Upper lobe of left lung (tissue), 6 donors: ENCODE measurements around the gene CD70. TPM values are rescaled to one million over a fixed set of nuclear protein-coding genes. Genes with fewer than 3 reads are reported as not detected.
"Not testable (repeated sequence)": the region's sequence is repeated elsewhere in the genome, so short reads cannot be mapped to it uniquely, and the experiment has no call there.

Source experiments
- ATAC-seq, 2 donors: fragments of 200-7000 bp; cut with Tn5 transposase; one replicate each; pipeline ENCODE4 v1.9.1; 2022; ENCODE audit warnings: mild to moderate bottlenecking in 2 of 2, moderate library complexity in 2 of 2; ENCODE audit not compliant: low FRiP score in 2 of 2
- DNase-seq, 2 donors: peaks; one replicate each; pipeline ENCODE4 v3.0.0-alpha.2; 2019 to 2020
- H3K27ac ChIP-seq, 4 donors: fragments of 200-600 bp; sonication (generic); one replicate each; pipeline ENCODE4 v1.5.1; 2016 to 2019
- H3K27me3 ChIP-seq, 4 donors: fragments of 200-600 bp; sonication (generic); one replicate each; pipeline ENCODE4 v1.5.1; 2017 to 2019
- H3K36me3 ChIP-seq, 4 donors: fragments of 200-600 bp; sonication (generic); one replicate each; pipeline ENCODE4 v1.5.1; 2016 to 2019
- H3K4me1 ChIP-seq, 4 donors: fragments of 200-600 bp; sonication (generic); one replicate each; pipeline ENCODE4 v1.5.1; 2018 to 2019
- H3K4me3 ChIP-seq, 4 donors: fragments of 200-600 bp; sonication (generic); one replicate each; pipeline ENCODE4 v1.5.1; 2017 to 2019; ENCODE audit warnings: mild to moderate bottlenecking in 2 of 4, moderate library complexity in 1 of 4
- H3K9me3 ChIP-seq, 4 donors: fragments of 200-600 bp; sonication (generic); one replicate each; pipeline ENCODE4 v1.5.1; 2018 to 2019
- EP300 ChIP-seq, 4 donors: sonication (generic); formaldehyde crosslinking; IDR thresholded peaks; one replicate each; pipeline ENCODE4 v1.5.1; 2017; ENCODE audit warnings: antibody characterized with exemption in 4 of 4, control low read depth in 2 of 4
- POLR2A ChIP-seq, 4 donors: fragments of 450-650 bp; IDR thresholded peaks; one replicate each; pipeline ENCODE4 v1.5.1; 2016 to 2017; ENCODE audit warnings: antibody characterized with exemption in 4 of 4, mild to moderate bottlenecking in 2 of 4
- POLR2AphosphoS5 ChIP-seq, 2 donors: sonication (generic); formaldehyde crosslinking; IDR thresholded peaks; one replicate each; pipeline ENCODE4 v1.5.1; 2017; ENCODE audit warnings: antibody characterized with exemption in 2 of 2
- WGBS, 2 donors: methylation state at CpG; one replicate each; pipeline ENCODE4 v1.1.5; 2017 to 2018; 5-methylcytosine and 5-hydroxymethylcytosine counted together
- total RNA-seq, 6 donors: library from RNA; depleted of rRNA in 4 of 6; stranded (reverse); fragments of >200 nt in 4 of 6; gene quantifications; one replicate each; pipeline versions ENCODE4 v1.1.0 to v1.2.1, GENCODE V29; 2016 to 2021
- TF ChIP-seq, protein P1 (sequence below), 6 experiments: fragments of 450-650 bp in 4 of 6; fragments of 200-600 bp in 2 of 6; sonication (generic) in 2 of 6; IDR thresholded peaks; one replicate each; pipeline ENCODE4 v1.5.1; 2016 to 2019; ENCODE audit warnings: antibody characterized with exemption in 6 of 6
- donor health status: DM: no; HTN: no; CAD: no; lungs with moderate emphysema.
- donor health status: DM: no; HTN: yes; CAD: no; lungs with severe emphysema.

Gene CD70
- total RNA-seq, 6 donors from 2014 or later, result 0.31 to 1.3 TPM; not detected in 4

- no peaks in the 10 kb centered on the region for H3K36me3 ChIP-seq
- H3K9me3 ChIP-seq, result no peaks in the 10 kb centered on the region
- TF ChIP-seq POLR2A (IDR thresholded peaks at IDR 0.05) (no peak), EP300 (IDR thresholded peaks at IDR 0.05) (no peak), POLR2AphosphoS5 (IDR thresholded peaks at IDR 0.05) (no peak)
- TF ChIP-seq, protein P1, sequence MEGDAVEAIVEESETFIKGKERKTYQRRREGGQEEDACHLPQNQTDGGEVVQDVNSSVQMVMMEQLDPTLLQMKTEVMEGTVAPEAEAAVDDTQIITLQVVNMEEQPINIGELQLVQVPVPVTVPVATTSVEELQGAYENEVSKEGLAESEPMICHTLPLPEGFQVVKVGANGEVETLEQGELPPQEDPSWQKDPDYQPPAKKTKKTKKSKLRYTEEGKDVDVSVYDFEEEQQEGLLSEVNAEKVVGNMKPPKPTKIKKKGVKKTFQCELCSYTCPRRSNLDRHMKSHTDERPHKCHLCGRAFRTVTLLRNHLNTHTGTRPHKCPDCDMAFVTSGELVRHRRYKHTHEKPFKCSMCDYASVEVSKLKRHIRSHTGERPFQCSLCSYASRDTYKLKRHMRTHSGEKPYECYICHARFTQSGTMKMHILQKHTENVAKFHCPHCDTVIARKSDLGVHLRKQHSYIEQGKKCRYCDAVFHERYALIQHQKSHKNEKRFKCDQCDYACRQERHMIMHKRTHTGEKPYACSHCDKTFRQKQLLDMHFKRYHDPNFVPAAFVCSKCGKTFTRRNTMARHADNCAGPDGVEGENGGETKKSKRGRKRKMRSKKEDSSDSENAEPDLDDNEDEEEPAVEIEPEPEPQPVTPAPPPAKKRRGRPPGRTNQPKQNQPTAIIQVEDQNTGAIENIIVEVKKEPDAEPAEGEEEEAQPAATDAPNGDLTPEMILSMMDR (IDR thresholded peaks at IDR 0.05), result no peak
- H3K4me3 ChIP-seq, result no peak overlapping the region
- ATAC-seq (no peak), DNase-seq (no peak)
- H3K27me3 ChIP-seq, result no peaks in the 10 kb centered on the region
- no peaks in the 10 kb centered on the region for H3K4me1 ChIP-seq
- H3K27ac ChIP-seq, result no peak overlapping the region
- WGBS, 2 donors, result 75 to 77% methylated on average over 5 of the region's 5 CpGs
Measured at GRCh38 chr19:6602729-6603114, 11.8 kb upstream of the CD70 start.

- not testable (repeated sequence) for ATAC-seq, H3K9me3 ChIP-seq, H3K27ac ChIP-seq, H3K36me3 ChIP-seq, H3K4me1 ChIP-seq, DNase-seq, H3K27me3 ChIP-seq, H3K4me3 ChIP-seq
- WGBS, 2 donors, result 73 to 77% methylated on average over 15 of the region's 15 CpGs
Measured at GRCh38 chr19:6601537-6602052, 10.6 kb upstream of the CD70 start.

GRCh38 chr19:6600951-6601536, 10.1 kb upstream of the CD70 start:
- H3K27ac ChIP-seq, H3K9me3 ChIP-seq, ATAC-seq, H3K4me3 ChIP-seq, DNase-seq, H3K27me3 ChIP-seq, H3K36me3 ChIP-seq, H3K4me1 ChIP-seq: not testable (repeated sequence)
- 86 to 88% methylated on average over 10 of the region's 10 CpGs for WGBS, 2 donors

GRCh38 chr19:6599866-6600454, 9.0 kb upstream of the CD70 start:
- no peaks in the 10 kb centered on the region for H3K36me3 ChIP-seq
- DNase-seq, result no peak
- no peak overlapping the region for H3K27ac ChIP-seq
- WGBS, 2 donors, result 82 to 84% methylated on average over 8 of the region's 8 CpGs
- TF ChIP-seq EP300 (IDR thresholded peaks at IDR 0.05) (no peak), POLR2AphosphoS5 (IDR thresholded peaks at IDR 0.05) (no peak), POLR2A (IDR thresholded peaks at IDR 0.05) (no peak)
- TF ChIP-seq, protein P1 (IDR thresholded peaks at IDR 0.05), result no peak
- H3K9me3 ChIP-seq, result no peaks in the 10 kb centered on the region
- H3K27me3 ChIP-seq, result no peaks in the 10 kb centered on the region
- no peak for ATAC-seq
- no peaks in the 10 kb centered on the region for H3K4me1 ChIP-seq
- H3K4me3 ChIP-seq, result no peak overlapping the region

DNA sequence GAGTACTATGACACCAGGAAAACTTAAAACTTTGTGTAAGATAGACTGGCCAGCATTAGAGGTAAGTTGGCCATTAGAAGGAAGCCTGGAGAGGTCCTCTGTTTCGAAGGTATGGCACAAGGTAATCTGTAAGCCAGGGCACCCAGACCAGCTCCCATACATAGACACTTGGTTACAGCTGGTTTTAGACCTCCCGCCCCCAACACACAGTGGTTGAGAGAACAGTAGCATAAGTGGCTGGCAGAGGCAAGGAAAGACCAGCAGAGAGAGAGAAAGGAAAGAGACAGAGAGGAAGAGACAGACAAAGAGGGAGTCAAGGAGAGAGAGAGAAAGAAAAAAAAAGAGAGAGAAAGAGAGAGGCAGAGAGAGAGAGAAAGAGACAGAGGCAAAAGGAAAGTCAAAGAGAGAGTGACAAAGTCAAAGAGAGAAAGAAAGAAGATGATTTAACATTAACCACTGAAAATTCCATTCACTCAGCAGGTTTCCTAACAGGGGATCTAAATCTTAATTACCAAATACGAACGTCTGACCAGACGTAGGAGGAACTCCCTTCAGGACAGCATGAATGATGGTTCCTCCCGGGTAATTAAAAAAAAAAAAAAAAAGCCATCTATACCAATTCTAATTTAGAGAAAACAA, 7.4 kb upstream of the CD70 start:
- 53 to 61% methylated on average over 6 of the region's 6 CpGs for WGBS, 2 donors
- not testable (repeated sequence) for H3K4me1 ChIP-seq, H3K9me3 ChIP-seq, ATAC-seq, H3K4me3 ChIP-seq, H3K27me3 ChIP-seq, DNase-seq, H3K36me3 ChIP-seq, H3K27ac ChIP-seq

GRCh38 chr19:6597471-6598253, 6.7 kb upstream of the CD70 start:
- H3K9me3 ChIP-seq, ATAC-seq, H3K27me3 ChIP-seq, H3K27ac ChIP-seq, H3K4me3 ChIP-seq, H3K36me3 ChIP-seq, H3K4me1 ChIP-seq: not testable (repeated sequence)
- WGBS, 2 donors, result 94 to 95% methylated on average over 32 of the region's 34 CpGs
- peak in 1 of 2 donors; percentile 75 for DNase-seq
